ENCODE results near the gene GADD45GIP1. TPM values are rescaled to one million over a fixed set of nuclear protein-coding genes. Genes with fewer than 3 reads are reported as not detected.
A peak's percentile ranks its signal among the peaks of the same experiment; 100 is the strongest.
"Not testable (repeated sequence)": the region's sequence is repeated elsewhere in the genome, so short reads cannot be mapped to it uniquely, and the experiment has no call there.

The GADD45GIP1 gene
- total and polyA plus RNA-seq, 2 donors (not counting 1 experiment from before 2014, with no cell fraction given) = 19.5 to 19.7 TPM

- Histone ChIP-seq H3K4me3 (replicated peaks in 1 of 4; ENCODE audit: control extremely low read depth in 1 of 4, insufficient read depth in 1 of 4, low read depth in 3 of 4, low read length in 4 of 4) (no peak overlapping the region), H3K9ac (ENCODE audit: insufficient read depth, low read length) (no peak overlapping the region), H3K27me3 (ENCODE audit: control insufficient read depth, insufficient read depth, low read length) (no peaks in the 10 kb centered on the region), H3K79me2 (ENCODE audit: control insufficient read depth, insufficient read depth, low read length) (no peaks in the 10 kb centered on the region), H3K36me3 (ENCODE audit: control insufficient read depth, insufficient read depth, low read length) (no peaks in the 10 kb centered on the region), H2AFZ (ENCODE audit: low read length) (no peak overlapping the region), H3K4me2 (ENCODE audit: extremely low read depth, insufficient read depth, low read length) (no peak overlapping the region), H3K4me1 (ENCODE audit: control insufficient read depth, extremely low read depth, insufficient read depth, low read length) (peaks cover 3% of the 10 kb centered on the region), H3K9me3 (ENCODE audit: control insufficient read depth, insufficient read depth, low read depth, low read length) (no peaks in the 10 kb centered on the region), H3K27ac (ENCODE audit: insufficient read depth, low read length) (no peak overlapping the region), H4K20me1 (ENCODE audit: control insufficient read depth, extremely low read depth, insufficient read depth, low read length) (no peaks in the 10 kb centered on the region)
- TF ChIP-seq CTCF (conservative IDR thresholded peaks at IDR 0.05 in 1 of 2, IDR thresholded peaks at IDR 0.05 in 1 of 2; ENCODE audit: low read depth in 1 of 2, low read length in 2 of 2) (no peak), EZH2 (IDR thresholded peaks at IDR 0.05; ENCODE audit: low read length, missing control alignments) (no peak)
- DNase-seq (ENCODE audit: low read depth in 2 of 2) = no peak
Measured at GRCh38 chr19:12965812-12966135, 8.8 kb upstream of the GADD45GIP1 start.

- peak; percentile 51 to 62 for DNase-seq (ENCODE audit: low read depth in 2 of 2)
- Histone ChIP-seq H3K9ac (ENCODE audit: insufficient read depth, low read length) (peak overlapping the region; percentile 36), H3K36me3 (ENCODE audit: control insufficient read depth, insufficient read depth, low read length) (no peaks in the 10 kb centered on the region), H3K4me2 (ENCODE audit: extremely low read depth, insufficient read depth, low read length) (peak overlapping the region; percentile 99), H3K27me3 (ENCODE audit: control insufficient read depth, insufficient read depth, low read length) (no peaks in the 10 kb centered on the region), H3K4me3 (replicated peaks in 1 of 4; ENCODE audit: control extremely low read depth in 1 of 4, insufficient read depth in 1 of 4, low read depth in 3 of 4, low read length in 4 of 4) (peak overlapping the region; percentile 47 to 68 (median 61)), H2AFZ (ENCODE audit: low read length) (peak overlapping the region; percentile 97), H3K27ac (ENCODE audit: insufficient read depth, low read length) (no peak overlapping the region), H3K4me1 (ENCODE audit: control insufficient read depth, extremely low read depth, insufficient read depth, low read length) (peaks cover 3% of the 10 kb centered on the region), H3K9me3 (ENCODE audit: control insufficient read depth, insufficient read depth, low read depth, low read length) (no peaks in the 10 kb centered on the region), H4K20me1 (ENCODE audit: control insufficient read depth, extremely low read depth, insufficient read depth, low read length) (no peaks in the 10 kb centered on the region), H3K79me2 (ENCODE audit: control insufficient read depth, insufficient read depth, low read length) (no peaks in the 10 kb centered on the region)
- TF ChIP-seq CTCF (conservative IDR thresholded peaks at IDR 0.05 in 1 of 2, IDR thresholded peaks at IDR 0.05 in 1 of 2; ENCODE audit: low read depth in 1 of 2, low read length in 2 of 2) (peak; percentile 73 to 88), EZH2 (IDR thresholded peaks at IDR 0.05; ENCODE audit: low read length, missing control alignments) (no peak)
Measured at GRCh38 chr19:12965017-12965811, 8.2 kb upstream of the GADD45GIP1 start.

- H3K9me3 ChIP-seq (ENCODE audit: control insufficient read depth, insufficient read depth, low read depth, low read length) = no peaks in the 10 kb centered on the region
- DNase-seq (ENCODE audit: low read depth in 2 of 2) = no peak
- H3K4me3 ChIP-seq (replicated peaks in 1 of 4; ENCODE audit: control extremely low read depth in 1 of 4, insufficient read depth in 1 of 4, low read depth in 3 of 4, low read length in 4 of 4) = no peak overlapping the region
- no peaks in the 10 kb centered on the region for H3K36me3 ChIP-seq (ENCODE audit: control insufficient read depth, insufficient read depth, low read length)
- no peak overlapping the region for H3K4me2 ChIP-seq (ENCODE audit: extremely low read depth, insufficient read depth, low read length)
- no peak overlapping the region for H3K9ac ChIP-seq (ENCODE audit: insufficient read depth, low read length)
- no peak overlapping the region for H3K27ac ChIP-seq (ENCODE audit: insufficient read depth, low read length)
- H2AFZ ChIP-seq (ENCODE audit: low read length) = no peak overlapping the region
- peaks cover 26% of the 10 kb centered on the region for H3K79me2 ChIP-seq (ENCODE audit: control insufficient read depth, insufficient read depth, low read length)
- no peaks in the 10 kb centered on the region for H3K4me1 ChIP-seq (ENCODE audit: control insufficient read depth, extremely low read depth, insufficient read depth, low read length)
- TF ChIP-seq EZH2 (IDR thresholded peaks at IDR 0.05; ENCODE audit: low read length, missing control alignments) (no peak), CTCF (conservative IDR thresholded peaks at IDR 0.05 in 1 of 2, IDR thresholded peaks at IDR 0.05 in 1 of 2; ENCODE audit: low read depth in 1 of 2, low read length in 2 of 2) (no peak)
- no peaks in the 10 kb centered on the region for H3K27me3 ChIP-seq (ENCODE audit: control insufficient read depth, insufficient read depth, low read length)
- no peaks in the 10 kb centered on the region for H4K20me1 ChIP-seq (ENCODE audit: control insufficient read depth, extremely low read depth, insufficient read depth, low read length)
Measured at GRCh38 chr19:12959481-12959880, 2.5 kb upstream of the GADD45GIP1 start.

GRCh38 chr19:12957389-12957952 is 448 bp upstream of the GADD45GIP1 start:
- H3K9me3 ChIP-seq (ENCODE audit: control insufficient read depth, insufficient read depth, low read depth, low read length); H4K20me1 ChIP-seq (ENCODE audit: control insufficient read depth, extremely low read depth, insufficient read depth, low read length); DNase-seq (ENCODE audit: low read depth in 2 of 2); H3K36me3 ChIP-seq (ENCODE audit: control insufficient read depth, insufficient read depth, low read length); H3K27me3 ChIP-seq (ENCODE audit: control insufficient read depth, insufficient read depth, low read length): not testable (repeated sequence)
- peak overlapping the region; percentile 69 to 93 (median 76) for H3K4me3 ChIP-seq (replicated peaks in 1 of 4; ENCODE audit: control extremely low read depth in 1 of 4, insufficient read depth in 1 of 4, low read depth in 3 of 4, low read length in 4 of 4)
- H3K27ac ChIP-seq (ENCODE audit: insufficient read depth, low read length) = peak overlapping the region; percentile 77
- peak overlapping the region; percentile 81 for H2AFZ ChIP-seq (ENCODE audit: low read length)
- peak overlapping the region; percentile 77 for H3K9ac ChIP-seq (ENCODE audit: insufficient read depth, low read length)
- H3K79me2 ChIP-seq (ENCODE audit: control insufficient read depth, insufficient read depth, low read length) = peaks cover 37% of the 10 kb centered on the region
- H3K4me2 ChIP-seq (ENCODE audit: extremely low read depth, insufficient read depth, low read length) = peak overlapping the region; percentile 68
- H3K4me1 ChIP-seq (ENCODE audit: control insufficient read depth, extremely low read depth, insufficient read depth, low read length) = peaks cover 14% of the 10 kb centered on the region
